HT-29 (cell line): ENCODE results near the gene CLBA1. TPM values are rescaled to one million over a fixed set of nuclear protein-coding genes. Genes with fewer than 3 reads are reported as not detected.
"Not testable (repeated sequence)": the region's sequence is repeated elsewhere in the genome, so short reads cannot be mapped to it uniquely, and the experiment has no call there.

ENCODE experiments used
- DNase-seq: peaks from one replicate; pipeline ENCODE4 v3.0.0-alpha.2; 2015; ENCODE audit warnings: low spot score
- total RNA-seq: library from RNA; depleted of rRNA; stranded (reverse); fragments of >200 nt; shearing (Covaris generic); gene quantifications from 2 replicates; pipeline ENCODE4 v1.2.3, GENCODE V29; 2014

CLBA1 gene
- total RNA-seq, 1 experiment from 2014 or later = 11.6 TPM

DNA sequence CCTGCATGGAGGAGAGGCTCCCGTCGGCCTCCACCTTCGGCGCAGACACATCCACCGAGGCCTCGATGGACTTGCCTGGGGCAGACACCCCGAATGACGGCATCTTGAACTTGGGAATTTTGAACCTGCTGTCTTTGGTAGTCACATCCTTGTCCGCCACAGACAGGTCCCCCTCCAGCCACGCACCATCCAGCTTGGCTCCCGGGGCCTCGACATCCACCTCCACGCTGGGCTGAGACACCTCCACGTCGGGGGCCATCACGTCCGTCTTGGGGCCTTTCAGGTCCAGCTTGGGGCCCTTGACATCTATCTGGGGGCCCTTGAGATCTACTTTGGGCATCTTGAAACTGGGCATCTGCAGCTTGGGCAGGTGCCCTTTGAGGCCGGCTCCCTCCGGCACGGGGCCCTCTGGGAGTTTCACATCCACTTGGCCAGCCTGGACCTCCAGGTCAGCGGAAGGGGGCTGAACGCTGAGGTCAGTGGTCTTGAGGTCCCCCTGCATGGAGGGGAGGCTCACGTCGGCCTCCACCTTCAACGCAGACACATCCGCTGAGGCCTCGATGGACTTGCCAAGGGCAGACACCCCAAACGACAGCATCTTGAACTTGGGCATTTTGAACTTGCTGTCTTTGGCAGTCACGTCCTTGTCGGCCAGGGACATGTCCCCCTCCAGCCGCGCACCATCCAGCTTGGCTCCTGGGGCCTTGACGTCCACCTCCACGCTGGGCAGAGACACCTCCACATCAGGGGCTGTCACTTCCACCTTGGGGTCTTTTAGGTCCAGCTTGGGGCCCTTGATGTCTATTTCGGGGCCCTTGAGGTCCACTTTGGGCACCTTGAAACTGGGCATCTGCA lies 37.5 kb upstream of the CLBA1 start:
- DNase-seq = not testable (repeated sequence)

DNA sequence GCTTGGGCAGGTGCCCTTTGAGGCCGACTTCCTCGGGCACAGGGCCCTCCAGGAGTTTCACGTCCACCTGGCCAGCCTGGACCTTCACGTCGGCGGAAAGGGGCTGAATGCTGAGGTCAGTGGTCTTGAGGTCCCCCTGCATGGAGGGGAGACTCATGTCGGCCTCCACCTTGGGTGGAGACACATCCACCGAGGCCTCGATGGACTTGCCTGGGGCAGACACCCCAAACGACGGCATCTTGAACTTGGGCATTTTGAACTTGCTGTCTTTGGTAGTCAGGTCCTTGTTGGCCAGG lies 36.9 kb upstream of the CLBA1 start:
- no peak for DNase-seq

DNA sequence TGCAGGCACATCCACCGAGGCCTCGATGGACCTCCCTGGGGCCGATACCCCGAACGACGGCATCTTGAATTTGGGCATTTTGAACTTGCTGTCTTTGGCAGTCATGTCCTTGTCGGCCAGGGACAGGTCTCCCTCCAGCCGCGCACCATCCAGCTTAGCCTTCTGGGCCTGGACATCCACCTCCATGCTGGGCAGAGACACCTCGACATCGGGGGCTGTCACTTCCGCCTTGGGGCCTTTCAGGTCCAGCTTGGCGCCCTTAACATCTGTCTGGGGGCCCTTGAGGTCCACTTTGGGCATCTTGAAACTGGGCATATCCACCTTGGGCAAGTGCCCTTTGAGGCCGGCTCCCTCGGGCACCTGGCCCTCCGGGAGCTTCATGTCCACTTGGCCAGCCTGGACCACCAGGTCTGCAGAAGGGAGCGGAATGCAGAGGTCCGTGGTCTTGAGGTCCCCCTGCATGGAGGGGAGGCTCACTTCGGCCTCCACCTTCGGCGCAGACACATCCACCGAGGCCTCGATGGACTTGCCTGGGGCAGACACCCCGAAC lies 36.1 kb upstream of the CLBA1 start:
- not testable (repeated sequence) for DNase-seq

DNA sequence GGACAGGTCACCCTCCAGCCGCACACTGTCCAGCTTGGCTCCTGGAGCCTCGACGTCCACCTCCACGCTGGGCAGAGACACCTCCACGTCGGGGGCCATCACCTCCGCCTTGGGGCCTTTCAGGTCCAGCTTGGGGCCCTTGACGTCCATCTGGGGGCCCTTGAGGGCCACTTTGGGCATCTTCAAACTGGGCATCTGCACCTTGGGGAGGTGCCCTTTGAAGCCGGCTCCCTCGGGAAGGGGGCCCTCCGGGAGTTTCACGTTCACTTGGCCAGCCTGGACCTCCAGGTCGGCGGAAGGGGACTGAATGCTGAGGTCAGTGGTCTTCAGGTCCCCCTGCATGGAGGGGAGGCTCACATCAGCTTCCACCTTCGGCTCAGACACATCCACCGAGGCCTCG lies 35.6 kb upstream of the CLBA1 start:
- DNase-seq = no peak

DNA sequence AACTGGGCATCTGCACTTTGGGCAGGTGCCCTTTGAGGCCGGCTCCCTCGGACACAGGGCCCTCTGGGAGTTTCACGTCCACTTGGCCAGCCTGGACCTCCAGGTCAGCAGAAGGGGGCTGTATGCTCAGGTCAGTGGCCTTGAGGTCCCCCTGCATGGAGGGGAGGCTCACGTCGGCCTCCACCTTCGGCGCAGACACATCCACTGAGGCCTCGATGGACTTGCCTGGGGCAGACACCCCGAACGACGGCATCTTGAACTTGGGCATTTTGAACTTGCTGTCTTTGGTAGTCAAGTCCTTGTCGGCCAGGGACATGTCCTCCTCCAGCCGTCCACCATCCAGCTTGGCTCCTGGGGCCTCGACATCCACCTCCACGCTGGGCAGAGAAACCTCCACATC lies 34.9 kb upstream of the CLBA1 start:
- DNase-seq = not testable (repeated sequence)

DNA sequence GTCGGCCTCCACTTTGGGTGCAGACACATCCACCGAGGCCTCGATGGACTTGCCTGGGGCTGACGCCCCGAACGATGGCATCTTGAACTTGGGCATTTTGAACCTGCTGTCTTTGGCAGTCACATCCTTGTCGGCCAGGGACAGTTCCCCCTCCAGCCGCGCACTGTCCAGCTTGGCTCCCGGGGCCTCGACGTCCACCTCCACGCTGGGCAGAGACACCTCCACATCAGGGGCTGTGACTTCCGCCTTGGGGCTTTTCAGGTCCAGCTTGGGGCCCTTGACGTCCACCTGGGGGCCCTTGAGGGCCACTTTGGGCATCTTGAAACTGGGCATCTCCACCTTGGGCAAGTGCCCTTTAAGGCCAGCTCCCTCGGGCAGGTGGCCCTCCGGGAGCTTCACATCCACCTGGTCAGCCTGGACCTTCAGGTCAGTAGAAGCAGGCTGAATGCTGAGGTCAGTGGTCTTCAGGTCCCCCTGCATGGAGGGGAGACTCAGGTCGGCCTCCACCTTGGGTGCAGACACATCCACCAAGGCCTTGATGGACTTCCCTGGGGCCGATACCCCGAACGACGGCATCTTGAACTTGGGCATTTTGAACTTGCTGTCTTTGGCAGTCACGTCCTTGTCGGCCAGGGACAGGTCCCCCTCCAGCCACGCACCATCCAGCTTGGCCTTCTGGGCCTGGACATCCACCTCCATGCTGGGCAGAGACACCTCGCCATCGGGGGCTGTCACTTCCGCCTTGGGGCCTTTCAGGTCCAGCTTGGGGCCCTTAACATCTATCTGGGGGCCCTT lies 33.5 kb upstream of the CLBA1 start:
- not testable (repeated sequence) for DNase-seq

DNA sequence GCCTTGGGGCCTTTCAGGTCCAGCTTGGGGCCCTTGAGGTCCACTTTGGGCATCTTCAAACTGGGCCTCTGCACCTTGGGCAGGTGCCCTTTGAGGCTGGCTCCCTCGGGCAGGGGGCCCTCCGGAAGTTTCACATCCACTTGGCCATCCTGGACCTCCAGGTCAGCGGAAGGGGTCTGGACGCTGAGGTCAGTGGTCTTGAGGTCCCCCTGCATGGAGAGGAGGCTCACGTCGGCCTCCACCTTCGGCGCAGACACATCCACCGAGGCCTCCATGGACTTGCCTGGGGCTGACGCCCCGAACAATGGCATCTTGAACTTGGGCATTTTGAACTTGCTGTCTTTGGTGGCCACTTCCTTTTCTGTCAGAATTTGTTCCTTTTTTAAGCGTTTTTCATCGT lies 32.5 kb upstream of the CLBA1 start:
- no peak for DNase-seq

DNA sequence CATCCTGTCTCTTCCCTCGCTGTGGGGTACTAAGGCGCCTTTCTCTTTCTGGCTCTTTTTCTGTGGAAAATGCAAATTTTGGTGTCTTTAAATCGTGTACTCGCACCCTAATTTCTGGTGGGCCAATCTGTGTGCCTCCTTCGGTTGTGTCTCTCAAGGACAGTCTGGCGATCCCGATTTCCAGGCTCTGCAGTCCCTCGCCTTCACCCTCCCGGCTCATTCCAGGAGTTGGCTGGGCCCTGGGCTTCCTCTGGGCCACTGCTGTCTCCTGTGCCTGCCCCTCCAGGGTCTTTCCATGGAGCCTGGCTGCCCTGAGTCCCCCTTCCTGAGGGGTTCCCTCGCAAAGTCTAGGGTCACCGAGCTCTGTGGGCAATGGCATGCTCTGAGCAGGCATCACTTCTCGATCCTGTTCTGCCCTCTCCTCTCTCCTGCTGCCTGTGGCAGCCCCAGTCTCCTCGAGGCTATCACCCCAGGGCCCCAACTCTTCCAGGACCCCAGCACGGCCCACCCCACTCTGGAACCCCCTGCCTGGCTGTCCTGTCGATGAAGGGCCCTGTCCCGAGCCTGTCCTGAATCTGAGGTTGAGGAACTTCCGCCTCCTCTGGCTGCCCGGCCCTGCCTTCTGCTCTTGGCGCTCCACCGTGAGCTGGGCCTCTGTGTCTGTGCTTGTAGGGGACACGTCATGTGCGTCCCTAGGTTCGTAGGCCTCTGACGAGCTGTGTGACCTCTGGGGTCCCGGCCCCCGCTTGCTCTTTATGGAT lies 31.5 kb upstream of the CLBA1 start:
- DNase-seq = no peak

DNA sequence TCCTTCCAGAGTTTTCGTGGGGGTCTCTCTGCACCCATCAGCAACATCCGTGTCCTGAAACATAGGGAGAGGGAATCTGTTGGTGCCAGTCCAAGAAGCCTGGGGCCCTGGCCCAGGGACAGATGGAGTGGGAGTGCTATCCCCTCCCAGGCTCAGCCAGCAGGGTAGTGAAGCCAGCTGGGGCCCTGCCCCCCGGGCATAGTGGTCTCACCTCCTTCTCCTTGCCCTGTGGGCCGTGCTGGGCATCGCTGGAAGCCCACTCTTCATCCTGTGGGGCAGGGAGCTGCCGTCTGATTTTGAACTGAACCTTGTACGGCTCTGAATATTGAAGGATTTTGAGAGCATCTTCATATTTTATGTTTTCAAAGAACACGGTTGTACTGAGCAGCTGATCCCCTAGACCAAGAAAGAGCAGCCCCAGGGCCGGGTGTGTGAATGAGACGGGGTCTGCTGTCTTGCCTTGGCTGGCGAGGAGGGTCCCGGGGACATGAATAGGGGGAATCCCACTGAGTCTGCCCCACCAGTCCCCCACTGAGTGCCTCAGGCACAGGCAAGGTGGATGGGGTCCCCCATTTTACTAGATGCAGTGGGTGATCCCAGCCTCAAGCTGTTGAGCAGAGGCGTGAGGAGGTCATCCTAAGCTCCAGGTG lies 30.7 kb upstream of the CLBA1 start:
- DNase-seq = no peak

DNA sequence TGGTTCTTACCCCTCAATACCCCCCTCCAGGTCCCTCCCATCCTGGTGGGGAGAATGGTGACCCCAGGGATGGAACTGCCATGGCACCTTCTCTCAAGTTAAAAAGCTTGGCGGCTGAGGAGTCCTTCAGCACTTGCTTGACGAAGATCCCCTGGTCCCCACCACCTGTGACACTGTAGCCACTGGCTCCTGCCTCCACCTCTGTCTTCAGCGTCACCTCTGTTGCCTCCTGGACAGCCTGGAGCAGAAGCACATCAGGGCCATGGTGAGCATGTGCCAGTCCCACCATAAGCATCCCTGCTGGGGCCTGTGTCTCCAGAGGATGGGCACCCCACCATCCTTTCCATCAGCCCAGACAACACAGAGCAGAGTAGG lies 30.2 kb upstream of the CLBA1 start:
- no peak for DNase-seq

DNA sequence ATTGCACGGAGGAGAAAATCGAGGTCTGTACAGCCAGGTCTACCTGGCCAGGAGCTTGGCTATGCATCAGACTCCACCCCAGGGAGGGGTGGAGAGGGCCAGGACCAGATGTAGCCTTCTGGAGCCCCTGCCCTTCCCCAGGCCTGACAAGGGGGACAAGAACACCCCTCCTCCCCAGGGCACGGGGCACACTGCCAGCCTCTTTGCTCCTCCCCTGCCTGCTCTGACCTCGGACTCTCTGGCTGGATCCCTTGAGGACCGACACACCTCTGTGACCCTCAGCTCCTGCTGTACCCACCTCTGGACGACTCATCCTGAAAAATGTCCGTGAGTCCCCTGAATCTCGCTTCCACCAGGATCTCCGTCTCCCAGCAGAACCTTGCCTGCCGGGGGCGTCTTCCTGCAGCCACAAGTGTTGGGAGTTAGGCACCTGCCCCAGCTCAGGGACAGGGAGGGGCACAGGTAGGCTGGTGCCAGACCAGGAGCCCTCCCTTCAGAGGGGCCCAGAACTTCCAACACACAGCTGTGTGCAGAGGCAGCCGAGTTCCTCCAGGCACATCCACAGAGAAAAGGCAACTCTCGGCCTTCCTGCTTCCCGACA lies 29.2 kb upstream of the CLBA1 start:
- DNase-seq = no peak

DNA sequence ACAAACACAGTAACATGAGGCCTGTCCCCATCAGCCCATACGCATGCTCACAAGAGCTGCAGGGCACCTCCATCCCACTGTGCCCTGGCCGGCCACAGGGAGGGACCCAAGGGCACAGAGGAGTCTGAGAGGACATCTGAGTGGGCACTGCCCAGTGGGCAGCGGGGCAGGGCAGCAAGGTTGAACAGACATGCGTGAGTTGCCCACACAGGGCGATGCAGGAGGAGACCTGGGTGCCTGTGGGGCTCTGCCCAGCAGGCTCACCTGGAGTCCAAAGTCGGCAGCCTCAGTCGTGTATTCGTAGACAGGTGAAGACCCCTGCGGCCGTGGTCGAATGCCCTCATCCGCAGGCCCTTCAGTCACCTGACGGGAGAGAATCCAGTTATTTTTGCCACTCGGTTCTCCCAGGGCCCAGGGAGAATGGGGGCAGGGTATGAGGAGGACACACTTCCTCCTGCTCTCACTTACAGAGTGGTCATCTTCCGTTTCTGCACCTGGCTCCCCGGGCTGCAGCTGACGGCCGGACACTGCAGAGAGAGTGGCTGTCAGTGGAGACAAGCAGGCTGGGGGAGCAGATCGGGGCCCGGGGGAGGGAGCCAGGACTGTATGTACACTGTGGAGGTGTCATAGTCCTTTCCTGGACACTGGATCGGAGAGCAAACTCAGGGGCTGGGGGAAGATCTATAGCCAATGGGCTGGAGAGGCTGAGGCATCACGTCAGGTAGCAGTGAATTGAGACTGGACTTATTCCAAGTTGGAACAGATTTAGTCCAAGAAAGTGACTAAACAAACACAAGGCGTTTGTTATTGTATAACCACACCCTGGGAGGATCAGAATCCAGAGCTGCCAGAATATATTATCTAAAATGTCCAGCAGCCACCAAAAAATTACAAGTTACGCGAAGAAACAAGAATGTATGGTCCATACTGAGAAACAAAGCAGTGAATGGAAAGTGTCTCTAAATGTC lies 28.2 kb upstream of the CLBA1 start:
- no peak for DNase-seq

DNA sequence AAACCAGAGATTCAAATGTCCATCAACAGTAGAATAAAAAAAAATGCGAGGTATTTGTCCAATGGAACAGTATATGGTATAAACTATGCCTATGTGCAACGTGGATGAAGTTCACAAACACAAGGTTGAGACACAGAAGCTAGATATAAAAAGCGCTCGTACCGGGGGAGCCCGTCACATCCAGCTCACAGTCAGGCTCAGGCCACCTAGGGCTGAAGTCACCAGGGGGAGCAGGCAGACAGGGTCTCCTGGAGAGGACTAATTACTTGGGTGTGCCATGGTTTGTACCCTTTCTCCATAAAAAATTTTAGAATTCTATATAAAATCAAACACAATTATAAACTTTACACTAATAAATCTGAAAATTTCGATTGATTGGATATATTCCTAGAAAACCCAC lies 21.0 kb upstream of the CLBA1 start:
- DNase-seq = no peak

DNA sequence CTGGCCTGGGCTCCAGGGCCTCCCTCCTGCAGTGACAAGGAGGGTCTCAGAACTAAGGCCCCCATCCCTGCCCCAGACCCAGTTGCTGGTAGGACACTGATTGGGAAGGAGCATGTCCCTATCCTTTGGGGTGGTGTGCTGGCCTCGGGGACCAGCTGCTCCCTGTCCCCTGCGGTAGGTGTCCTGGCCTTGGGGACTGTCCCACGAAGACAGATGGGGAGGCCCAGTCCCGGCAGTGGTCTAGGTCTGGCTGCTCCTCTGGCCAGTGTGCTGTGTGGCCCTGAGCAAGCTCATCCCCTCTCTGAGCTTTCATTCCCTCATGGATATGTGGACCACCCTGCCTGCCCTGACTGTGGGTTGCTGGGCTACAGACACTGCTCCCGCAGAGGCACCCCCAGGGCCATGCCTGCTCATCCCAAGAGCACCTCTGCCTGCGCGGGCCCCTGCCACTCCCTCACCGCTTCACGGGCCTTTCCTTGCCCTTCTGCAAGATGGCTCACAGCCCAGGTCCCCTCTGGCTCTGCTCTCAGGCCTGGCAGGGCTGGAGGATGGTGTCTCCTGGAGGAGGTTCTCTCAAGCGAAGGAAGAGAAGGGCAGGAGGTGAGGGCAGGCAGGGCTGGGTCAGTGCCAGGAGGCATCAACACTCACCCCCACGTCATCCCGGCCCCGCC lies 19.9 kb upstream of the CLBA1 start:
- no peak for DNase-seq

DNA sequence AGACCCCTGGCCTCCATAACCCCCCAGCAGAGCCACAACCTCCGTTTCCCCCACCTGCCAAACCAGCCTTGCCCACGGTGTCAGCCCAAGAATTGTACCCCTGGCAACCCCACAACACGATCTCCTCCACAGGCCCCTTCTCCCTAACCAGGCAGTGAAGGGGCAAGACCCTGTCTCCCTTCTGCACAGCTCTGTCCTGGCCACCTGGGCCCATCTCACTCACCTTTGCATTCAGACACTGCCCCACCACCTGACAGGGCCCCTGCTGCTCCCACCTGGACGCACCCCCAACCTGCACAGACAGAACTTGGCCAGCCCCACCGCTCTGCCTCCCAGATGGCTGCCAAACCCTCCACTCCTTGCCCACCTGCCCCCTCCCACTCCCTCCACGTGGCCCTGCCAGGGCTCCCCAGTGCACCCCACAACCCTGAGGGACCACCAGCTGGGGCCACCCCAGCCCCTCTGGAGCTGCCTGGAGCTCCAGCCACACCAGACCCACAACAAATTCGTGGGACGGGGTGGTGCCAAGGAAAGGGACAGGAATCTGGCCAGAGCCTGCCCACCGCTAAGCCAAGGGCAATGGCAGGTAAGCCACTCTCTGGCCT lies 19.2 kb upstream of the CLBA1 start:
- no peak for DNase-seq

DNA sequence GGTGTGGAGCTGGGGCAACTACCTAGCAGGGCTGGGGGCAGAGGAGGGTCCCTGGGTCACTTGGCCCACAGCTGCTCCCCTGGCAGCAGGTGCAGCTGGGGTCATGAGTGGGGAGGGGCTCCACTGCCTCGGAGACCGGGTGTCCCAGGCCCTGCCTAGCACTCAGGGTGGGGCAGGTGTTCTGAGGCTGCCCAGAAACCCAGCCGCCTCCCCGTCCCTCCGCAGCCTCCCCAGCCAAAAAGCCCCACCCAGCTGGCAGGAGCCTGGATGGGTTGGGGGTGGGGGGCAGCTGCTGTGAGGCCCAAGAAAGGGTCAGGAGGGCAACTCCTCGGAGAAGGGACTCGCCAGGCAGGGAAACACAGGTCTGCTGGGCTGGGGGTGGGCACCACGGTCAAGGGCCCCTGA lies 18.6 kb upstream of the CLBA1 start:
- DNase-seq = no peak

DNA sequence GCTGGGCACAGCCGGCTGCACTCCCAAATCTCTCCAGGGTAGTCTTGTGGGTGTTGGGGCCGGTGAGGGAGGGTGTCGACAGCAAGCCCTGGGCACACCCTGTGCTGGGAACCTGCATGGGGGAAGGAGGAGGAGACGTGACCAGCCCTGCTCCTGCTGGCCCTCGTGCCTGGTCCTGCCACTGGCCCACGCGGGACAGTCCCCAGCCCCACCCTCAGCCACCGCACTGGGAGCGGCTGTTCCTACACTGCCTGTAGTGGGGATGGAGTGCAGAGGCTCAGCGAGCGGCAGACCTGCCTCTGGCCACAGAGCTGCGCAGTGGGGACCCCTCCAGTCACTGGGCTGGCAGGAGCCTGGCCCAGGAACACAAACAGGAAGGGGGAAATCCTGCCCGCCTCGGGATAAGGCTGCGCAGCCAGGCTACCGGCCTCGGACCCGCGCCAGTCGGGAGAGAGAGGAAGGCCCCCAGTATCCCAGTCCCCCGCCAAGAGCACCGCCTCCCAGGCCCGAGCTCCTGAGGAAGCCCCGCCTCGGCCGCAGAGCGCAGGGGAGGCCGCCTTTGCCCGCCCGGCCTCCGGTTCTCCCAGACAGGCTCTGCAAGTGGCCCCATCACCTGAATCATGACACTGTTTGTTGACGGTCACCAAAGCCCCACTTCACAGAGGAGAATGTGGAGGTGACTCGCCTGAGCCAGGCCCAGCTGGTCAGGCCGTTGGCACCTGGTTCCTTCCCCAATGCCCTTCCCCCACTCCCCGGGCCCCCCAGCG lies 18.0 kb upstream of the CLBA1 start:
- DNase-seq = no peak

DNA sequence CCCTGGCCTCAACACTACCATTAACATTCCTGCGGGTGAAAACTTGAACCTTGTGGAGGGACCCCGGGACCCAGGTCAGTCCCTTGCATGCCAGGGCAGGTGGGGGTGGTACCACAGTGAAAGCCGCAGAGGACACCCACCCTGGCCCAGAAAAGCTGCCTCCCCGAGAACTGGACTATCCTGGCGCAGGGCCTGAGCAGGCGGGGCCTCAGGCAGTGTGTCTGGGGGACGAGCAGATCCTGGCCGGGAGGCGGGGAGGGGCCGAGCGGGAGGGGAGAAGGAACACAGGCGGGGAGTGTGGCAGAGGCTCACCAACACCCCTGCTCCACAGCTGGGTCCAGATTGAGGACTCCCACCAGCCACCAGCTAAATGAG lies 17.4 kb upstream of the CLBA1 start:
- DNase-seq = no peak
